Activated naive CD4-positive, alpha-beta T cell treated with anti-CD3 and anti-CD28 coated beads for 36 hours (primary cell): ENCODE data around the gene AP3B1. TPM values are rescaled to one million over a fixed set of nuclear protein-coding genes. Genes with fewer than 3 reads are reported as not detected.

Source experiments
- CTCF ChIA-PET: fragments of 350-600 bp; sonication (Branson Sonifier 250); formaldehyde crosslinking; loops from one replicate; lab custom pipeline; 2021; ENCODE audit warnings: antibody characterized with exemption; lab: Charles Lee
- DNase-seq: peaks from one replicate; pipeline ENCODE4 v3.0.0-alpha.2; 2020
- H3K27ac Mint-ChIP-seq: one replicate; pipeline ENCODE4 v1.8.0; 2021; ENCODE audit warnings: mild to moderate bottlenecking, mixed read lengths
- H3K27me3 Mint-ChIP-seq: one replicate; pipeline ENCODE4 v1.8.0; 2021; ENCODE audit warnings: low read depth, mixed read lengths
- H3K36me3 Mint-ChIP-seq: one replicate; pipeline ENCODE4 v1.8.0; 2021; ENCODE audit warnings: low read depth, mixed read lengths
- H3K4me1 Mint-ChIP-seq: one replicate; pipeline ENCODE4 v1.8.0; 2021; ENCODE audit warnings: low read depth, mixed read lengths
- H3K4me3 Mint-ChIP-seq: one replicate; pipeline ENCODE4 v1.8.0; 2021; ENCODE audit warnings: mild to moderate bottlenecking, moderate library complexity, mixed read lengths
- H3K9me3 Mint-ChIP-seq: one replicate; pipeline ENCODE4 v1.8.0; 2021; ENCODE audit warnings: mixed read lengths
- intact Hi-C: fragments of 100-400 bp; cut with micrococcal nuclease; formaldehyde crosslinking; loops from one replicate; pipeline ENCODE4 v1.15.1; 2023
- total RNA-seq, 2 experiments: library from RNA; stranded (reverse); gene quantifications; one replicate each; pipeline ENCODE4 v1.2.3, GENCODE V29; 2021

The AP3B1 gene
- total RNA-seq, 2 experiments from 2014 or later = 29.9 to 33.0 TPM

- CTCF ChIA-PET = no interaction called here
- Mint-ChIP-seq H3K9me3 (no peaks in the 10 kb centered on the region), H3K27ac (no peak overlapping the region), H3K4me1 (no peaks in the 10 kb centered on the region), H3K27me3 (no peaks in the 10 kb centered on the region), H3K4me3 (no peak overlapping the region), H3K36me3 (no peaks in the 10 kb centered on the region)
- intact Hi-C loops = no loop called here
- no peak for DNase-seq
Observed at GRCh38 chr5:77987988-77988387, 306.5 kb downstream of the AP3B1 start.

- intact Hi-C loops = no loop called here
- H3K27me3 Mint-ChIP-seq = no peaks in the 10 kb centered on the region
- CTCF ChIA-PET = no interaction called here
- H3K4me1 Mint-ChIP-seq = no peaks in the 10 kb centered on the region
- H3K27ac Mint-ChIP-seq = no peak overlapping the region
- H3K4me3 Mint-ChIP-seq = no peak overlapping the region
- no peaks in the 10 kb centered on the region for H3K9me3 Mint-ChIP-seq
- no peaks in the 10 kb centered on the region for H3K36me3 Mint-ChIP-seq
- no peak for DNase-seq
Observed at GRCh38 chr5:77987331-77987730, 307.2 kb downstream of the AP3B1 start.

- Mint-ChIP-seq H3K9me3 (no peaks in the 10 kb centered on the region), H3K4me3 (no peak overlapping the region), H3K4me1 (no peaks in the 10 kb centered on the region), H3K27ac (no peak overlapping the region), H3K27me3 (peaks cover 4% of the 10 kb centered on the region), H3K36me3 (no peaks in the 10 kb centered on the region)
- intact Hi-C loops = no loop called here
- CTCF ChIA-PET = no interaction called here
- DNase-seq = no peak
Observed at GRCh38 chr5:77986261-77986660, 308.2 kb downstream of the AP3B1 start.

GRCh38 chr5:77985247-77985646, 309.3 kb downstream of the AP3B1 start:
- no peak overlapping the region for H3K27ac Mint-ChIP-seq
- H3K4me1 Mint-ChIP-seq = no peaks in the 10 kb centered on the region
- peaks cover 5% of the 10 kb centered on the region for H3K27me3 Mint-ChIP-seq
- no peak for DNase-seq
- no peaks in the 10 kb centered on the region for H3K9me3 Mint-ChIP-seq
- H3K36me3 Mint-ChIP-seq = no peaks in the 10 kb centered on the region
- CTCF ChIA-PET = interaction anchor here (1.1 kb wide), 1 partner anchor 11 kb away, joined by 3 read pairs; no protein-coding TSS in a partner anchor
- intact Hi-C loops = no loop called here
- H3K4me3 Mint-ChIP-seq = no peak overlapping the region

- CTCF ChIA-PET = interaction anchor here (0.7 to 1.1 kb wide), 2 partner anchors 8 to 10 kb away, joined by 3 read pairs; no protein-coding TSS in a partner anchor
- Mint-ChIP-seq H3K27ac (no peak overlapping the region), H3K9me3 (no peaks in the 10 kb centered on the region), H3K4me3 (no peak overlapping the region), H3K27me3 (peaks cover 9% of the 10 kb centered on the region), H3K36me3 (no peaks in the 10 kb centered on the region), H3K4me1 (no peaks in the 10 kb centered on the region)
- DNase-seq = no peak
- intact Hi-C loops = no loop called here
Observed at GRCh38 chr5:77984587-77984986, 309.9 kb downstream of the AP3B1 start.

GRCh38 chr5:77983482-77984199, 310.9 kb downstream of the AP3B1 start:
- Mint-ChIP-seq H3K4me1 (no peaks in the 10 kb centered on the region), H3K27me3 (peaks cover 9% of the 10 kb centered on the region), H3K36me3 (no peaks in the 10 kb centered on the region), H3K9me3 (no peaks in the 10 kb centered on the region), H3K4me3 (no peak overlapping the region), H3K27ac (no peak overlapping the region)
- intact Hi-C loops = no loop called here
- CTCF ChIA-PET = interaction anchor here (0.7 kb wide), 1 partner anchor 347 kb away, joined by 4 read pairs; no protein-coding TSS in a partner anchor
- no peak for DNase-seq

- Mint-ChIP-seq H3K9me3 (no peaks in the 10 kb centered on the region), H3K4me1 (no peaks in the 10 kb centered on the region), H3K27me3 (peaks cover 13% of the 10 kb centered on the region), H3K27ac (no peak overlapping the region), H3K4me3 (no peak overlapping the region), H3K36me3 (peaks cover 1% of the 10 kb centered on the region)
- CTCF ChIA-PET = no interaction called here
- no peak for DNase-seq
- intact Hi-C loops = no loop called here
Observed at GRCh38 chr5:77981820-77982219, 312.7 kb downstream of the AP3B1 start.

GRCh38 chr5:77974576-77974975, 319.9 kb downstream of the AP3B1 start:
- peaks cover 60% of the 10 kb centered on the region for H3K27me3 Mint-ChIP-seq
- no peak for DNase-seq
- H3K27ac Mint-ChIP-seq = no peak overlapping the region
- H3K36me3 Mint-ChIP-seq = peaks cover 1% of the 10 kb centered on the region
- CTCF ChIA-PET = interaction anchor here (1.2 kb wide), 1 partner anchor 10 kb away, joined by 3 read pairs; no protein-coding TSS in a partner anchor
- intact Hi-C loops = no loop called here
- no peak overlapping the region for H3K4me3 Mint-ChIP-seq
- H3K4me1 Mint-ChIP-seq = peaks cover 13% of the 10 kb centered on the region
- H3K9me3 Mint-ChIP-seq = no peaks in the 10 kb centered on the region

GRCh38 chr5:77973253-77973609, 321.3 kb downstream of the AP3B1 start:
- peaks cover 13% of the 10 kb centered on the region for H3K4me1 Mint-ChIP-seq
- H3K9me3 Mint-ChIP-seq = no peaks in the 10 kb centered on the region
- CTCF ChIA-PET = interaction anchor here (1.0 kb wide), 1 partner anchor 14 kb away, joined by 3 read pairs; no protein-coding TSS in a partner anchor
- DNase-seq = peak; percentile 9
- peaks cover 66% of the 10 kb centered on the region for H3K27me3 Mint-ChIP-seq
- intact Hi-C loops = loop anchor here (2.0 kb wide), 1 partner anchor 328 kb away; no protein-coding TSS in a partner anchor
- no peak overlapping the region for H3K27ac Mint-ChIP-seq
- peaks cover 1% of the 10 kb centered on the region for H3K36me3 Mint-ChIP-seq
- H3K4me3 Mint-ChIP-seq = peak overlapping the region; percentile 69

GRCh38 chr5:77972469-77973252, 321.8 kb downstream of the AP3B1 start:
- Mint-ChIP-seq H3K4me1 (peaks cover 13% of the 10 kb centered on the region), H3K27me3 (peaks cover 69% of the 10 kb centered on the region), H3K27ac (no peak overlapping the region), H3K4me3 (peak overlapping the region; percentile 69), H3K9me3 (no peaks in the 10 kb centered on the region), H3K36me3 (peaks cover 1% of the 10 kb centered on the region)
- CTCF ChIA-PET = interaction anchor here (1.0 kb wide), 1 partner anchor 14 kb away, joined by 3 read pairs; no protein-coding TSS in a partner anchor
- peak; percentile 43 for DNase-seq
- intact Hi-C loops = loop anchor here (2.0 kb wide), 1 partner anchor 328 kb away; no protein-coding TSS in a partner anchor

GRCh38 chr5:77971776-77972468, 322.6 kb downstream of the AP3B1 start:
- Mint-ChIP-seq H3K27me3 (peaks cover 65% of the 10 kb centered on the region), H3K9me3 (no peaks in the 10 kb centered on the region), H3K36me3 (no peaks in the 10 kb centered on the region), H3K4me3 (peak overlapping the region; percentile 69), H3K4me1 (peaks cover 13% of the 10 kb centered on the region), H3K27ac (no peak overlapping the region)
- DNase-seq = no peak
- CTCF ChIA-PET = interaction anchor here (1.0 kb wide), 1 partner anchor 13 kb away, joined by 3 read pairs; no protein-coding TSS in a partner anchor
- intact Hi-C loops = loop anchor here (2.0 kb wide), 1 partner anchor 327 kb away; no protein-coding TSS in a partner anchor

GRCh38 chr5:77970891-77971290, 323.6 kb downstream of the AP3B1 start:
- no peak overlapping the region for H3K4me3 Mint-ChIP-seq
- CTCF ChIA-PET = no interaction called here
- intact Hi-C loops = no loop called here
- DNase-seq = no peak
- H3K9me3 Mint-ChIP-seq = no peaks in the 10 kb centered on the region
- peaks cover 62% of the 10 kb centered on the region for H3K27me3 Mint-ChIP-seq
- no peak overlapping the region for H3K27ac Mint-ChIP-seq
- peaks cover 1% of the 10 kb centered on the region for H3K36me3 Mint-ChIP-seq
- H3K4me1 Mint-ChIP-seq = peaks cover 13% of the 10 kb centered on the region
